Keratinocyte (primary cell): ENCODE measurements around the gene RABGGTA.

Source experiments
- EZH2 ChIP-seq: IDR thresholded peaks from one replicate; pipeline ENCODE4 v1.6.1; 2012; ENCODE audit warnings: inconsistent platforms, mild to moderate bottlenecking, low read length, moderate library complexity
- TF ChIP-seq, protein P1 (sequence below), 3 experiments: IDR thresholded peaks in 1 of 3; conservative IDR thresholded peaks in 1 of 3; optimal IDR thresholded peaks in 1 of 3; 2 replicates in 2 of 3; 3 replicates in 1 of 3; pipeline versions ENCODE3 to v1.5.1; 2011; ENCODE audit warnings: low read length in 3 of 3, mild to moderate bottlenecking in 3 of 3, moderate library complexity in 2 of 3, control low read depth in 1 of 3, inconsistent platforms in 1 of 3; ENCODE audit not compliant: insufficient read depth in 2 of 3; ENCODE audit errors: extremely low read depth in 1 of 3

DNA sequence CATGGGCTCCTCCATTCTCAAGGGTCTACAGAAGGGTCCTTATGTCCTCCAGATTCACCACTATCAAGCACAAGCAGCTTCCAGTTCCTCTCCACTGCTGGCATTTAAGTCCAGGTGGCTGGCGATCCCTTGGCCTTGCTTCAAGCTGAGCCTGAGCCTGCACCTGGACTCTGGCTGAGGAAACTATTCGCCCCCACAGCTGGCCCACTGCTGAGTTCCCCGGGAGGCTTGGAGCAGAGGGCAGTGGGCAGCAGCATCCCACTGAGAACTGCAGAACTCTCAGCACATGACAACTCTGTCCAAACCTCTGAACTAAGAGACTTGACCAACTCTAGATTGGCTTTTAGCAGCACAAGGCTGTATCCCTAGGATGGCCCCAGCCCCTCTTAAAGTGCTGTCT is 11.3 kb upstream of the RABGGTA start:
- TF ChIP-seq, protein P1, sequence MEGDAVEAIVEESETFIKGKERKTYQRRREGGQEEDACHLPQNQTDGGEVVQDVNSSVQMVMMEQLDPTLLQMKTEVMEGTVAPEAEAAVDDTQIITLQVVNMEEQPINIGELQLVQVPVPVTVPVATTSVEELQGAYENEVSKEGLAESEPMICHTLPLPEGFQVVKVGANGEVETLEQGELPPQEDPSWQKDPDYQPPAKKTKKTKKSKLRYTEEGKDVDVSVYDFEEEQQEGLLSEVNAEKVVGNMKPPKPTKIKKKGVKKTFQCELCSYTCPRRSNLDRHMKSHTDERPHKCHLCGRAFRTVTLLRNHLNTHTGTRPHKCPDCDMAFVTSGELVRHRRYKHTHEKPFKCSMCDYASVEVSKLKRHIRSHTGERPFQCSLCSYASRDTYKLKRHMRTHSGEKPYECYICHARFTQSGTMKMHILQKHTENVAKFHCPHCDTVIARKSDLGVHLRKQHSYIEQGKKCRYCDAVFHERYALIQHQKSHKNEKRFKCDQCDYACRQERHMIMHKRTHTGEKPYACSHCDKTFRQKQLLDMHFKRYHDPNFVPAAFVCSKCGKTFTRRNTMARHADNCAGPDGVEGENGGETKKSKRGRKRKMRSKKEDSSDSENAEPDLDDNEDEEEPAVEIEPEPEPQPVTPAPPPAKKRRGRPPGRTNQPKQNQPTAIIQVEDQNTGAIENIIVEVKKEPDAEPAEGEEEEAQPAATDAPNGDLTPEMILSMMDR (optimal IDR thresholded peaks at IDR 0.05 in 1 of 3, IDR thresholded peaks at IDR 0.05 in 1 of 3, conservative IDR thresholded peaks at IDR 0.05 in 1 of 3; ENCODE audit: extremely low read depth in 1 of 3, insufficient read depth in 2 of 3, low read length in 3 of 3): no peak
- no peak for TF ChIP-seq EZH2
